ENCODE data around the gene ANKRD40. TPM values are rescaled to one million over a fixed set of nuclear protein-coding genes. Genes with fewer than 3 reads are reported as not detected.
A peak's percentile ranks its signal among the peaks of the same experiment; 100 is the strongest.
"Not testable (repeated sequence)": the region's sequence is repeated elsewhere in the genome, so short reads cannot be mapped to it uniquely, and the experiment has no call there.

ANKRD40 gene
- 26.0 and 30.0 TPM in 2 replicates for total RNA-seq (2014; rRNA removed; shearing (Covaris generic))

GRCh38 chr17:50707289-50708049 is at the start of gene ANKRD40:
Gene ANKRD40 (minus strand): TSS chr17:50707914. CDS start chr17:50707654, 260 bp downstream.
- DNase-seq (ENCODE audit: low read depth): peak; percentile 91

- DNase-seq (ENCODE audit: low read depth): no peak
Observed at GRCh38 chr17:50754521-50754920, 46.8 kb upstream of the ANKRD40 start.

GRCh38 chr17:50749245-50749644 is 41.5 kb upstream of the ANKRD40 start:
- no peak for DNase-seq (ENCODE audit: low read depth)

GRCh38 chr17:50745631-50746030 is 37.9 kb upstream of the ANKRD40 start:
- no peak for DNase-seq (ENCODE audit: low read depth)

- DNase-seq (ENCODE audit: low read depth): no peak
Observed at GRCh38 chr17:50739098-50739497, 31.4 kb upstream of the ANKRD40 start.

- DNase-seq (ENCODE audit: low read depth): no peak
Observed at GRCh38 chr17:50737118-50737698, 29.5 kb upstream of the ANKRD40 start.

- no peak for DNase-seq (ENCODE audit: low read depth)
Observed at GRCh38 chr17:50735287-50735686, 27.6 kb upstream of the ANKRD40 start.

- DNase-seq (ENCODE audit: low read depth): no peak
Observed at GRCh38 chr17:50731575-50732460, 24.1 kb upstream of the ANKRD40 start.

GRCh38 chr17:50728881-50729765 is 21.4 kb upstream of the ANKRD40 start:
- no peak for DNase-seq (ENCODE audit: low read depth)

GRCh38 chr17:50728112-50728429 is 20.4 kb upstream of the ANKRD40 start:
- DNase-seq (ENCODE audit: low read depth): no peak

- DNase-seq (ENCODE audit: low read depth): no peak
Observed at GRCh38 chr17:50725769-50726655, 18.3 kb upstream of the ANKRD40 start.

- not testable (repeated sequence) for DNase-seq (ENCODE audit: low read depth)
Observed at GRCh38 chr17:50724622-50725021, 16.9 kb upstream of the ANKRD40 start.

- DNase-seq (ENCODE audit: low read depth): no peak
Observed at GRCh38 chr17:50722746-50723145, 15.0 kb upstream of the ANKRD40 start.

- no peak for DNase-seq (ENCODE audit: low read depth)
Observed at GRCh38 chr17:50721194-50722010, 13.7 kb upstream of the ANKRD40 start.

- DNase-seq (ENCODE audit: low read depth): no peak
Observed at GRCh38 chr17:50719924-50720794, 12.4 kb upstream of the ANKRD40 start.

GRCh38 chr17:50719144-50719923 is 11.6 kb upstream of the ANKRD40 start, which contains the start of gene LUC7L3:
Gene LUC7L3 (plus strand): TSS chr17:50719603. CDS start chr17:50719733, 130 bp downstream.
- DNase-seq (ENCODE audit: low read depth): peak; percentile 89

- no peak for DNase-seq (ENCODE audit: low read depth)
Observed at GRCh38 chr17:50715471-50715870, 7.8 kb upstream of the ANKRD40 start.

GRCh38 chr17:50712641-50713040 is 4.9 kb upstream of the ANKRD40 start:
- DNase-seq (ENCODE audit: low read depth): no peak

All from RPMI7951 (cell line).